GM19351 (cell line): ENCODE results near the gene GYG2.

Experiments
- ATAC-seq: cut with Tn5 transposase; IDR thresholded peaks from one replicate; pipeline ENCODE4 v1.9.1; 2021; ENCODE audit warnings: mild to moderate bottlenecking, moderate library complexity; ENCODE audit not compliant: unreplicated experiment

Gene GYG2

DNA sequence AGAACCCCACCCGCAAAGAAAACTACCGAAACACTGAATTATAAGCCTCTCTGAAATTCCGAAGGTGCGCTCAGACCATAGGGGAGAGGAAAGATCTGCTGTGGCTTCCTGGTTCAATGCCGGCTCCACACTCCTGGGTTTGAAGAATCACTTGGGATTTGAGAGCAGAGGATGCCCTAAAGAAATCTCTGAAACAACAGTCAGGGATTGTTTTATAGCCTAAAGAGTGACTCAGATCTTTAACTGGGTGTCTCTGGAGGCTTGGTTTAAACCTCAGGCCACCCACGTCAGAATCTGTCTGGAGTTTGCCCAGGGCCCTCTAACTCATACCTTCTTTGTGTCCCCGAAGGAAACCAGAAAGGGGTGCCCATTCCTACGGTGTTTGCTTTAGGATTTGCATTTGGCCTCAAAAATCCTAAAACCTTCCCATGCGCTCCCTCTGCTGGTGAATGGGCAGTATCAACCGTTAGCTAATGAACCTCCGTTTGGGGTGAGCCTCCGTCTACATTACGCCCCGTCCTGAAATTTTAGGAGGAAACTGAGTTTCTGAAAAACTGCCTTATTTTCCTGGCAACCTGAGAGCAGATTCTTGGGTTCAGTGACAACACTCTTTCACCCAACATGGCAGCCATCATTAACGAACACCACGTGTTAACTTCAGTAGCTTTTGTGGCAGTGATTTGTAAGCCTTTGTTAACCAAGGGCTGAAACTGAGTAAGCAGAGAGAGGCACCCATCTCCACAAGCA is 16.4 kb upstream of the GYG2 start:
- peak; percentile 87 for ATAC-seq

DNA sequence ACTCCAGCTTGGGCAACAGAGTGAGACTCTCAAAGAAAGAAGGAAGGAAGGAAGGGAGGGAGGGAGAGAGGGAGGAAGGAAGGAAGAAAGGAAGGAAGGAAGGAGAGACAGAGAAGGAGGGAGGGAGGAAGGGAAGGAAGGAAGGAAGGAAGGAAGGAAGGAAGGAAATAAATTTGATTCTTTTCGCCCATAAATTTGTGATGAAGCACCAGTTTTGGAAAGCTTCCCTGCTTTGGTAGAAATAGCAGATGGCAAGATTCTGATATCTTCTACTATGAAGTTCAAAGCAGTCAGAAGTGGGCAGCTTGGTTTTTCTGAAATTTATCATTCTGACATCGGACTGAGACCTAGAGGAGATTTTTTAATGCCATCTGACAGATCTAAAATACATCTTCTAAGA is 11.7 kb upstream of the GYG2 start:
- ATAC-seq, result no peak

DNA sequence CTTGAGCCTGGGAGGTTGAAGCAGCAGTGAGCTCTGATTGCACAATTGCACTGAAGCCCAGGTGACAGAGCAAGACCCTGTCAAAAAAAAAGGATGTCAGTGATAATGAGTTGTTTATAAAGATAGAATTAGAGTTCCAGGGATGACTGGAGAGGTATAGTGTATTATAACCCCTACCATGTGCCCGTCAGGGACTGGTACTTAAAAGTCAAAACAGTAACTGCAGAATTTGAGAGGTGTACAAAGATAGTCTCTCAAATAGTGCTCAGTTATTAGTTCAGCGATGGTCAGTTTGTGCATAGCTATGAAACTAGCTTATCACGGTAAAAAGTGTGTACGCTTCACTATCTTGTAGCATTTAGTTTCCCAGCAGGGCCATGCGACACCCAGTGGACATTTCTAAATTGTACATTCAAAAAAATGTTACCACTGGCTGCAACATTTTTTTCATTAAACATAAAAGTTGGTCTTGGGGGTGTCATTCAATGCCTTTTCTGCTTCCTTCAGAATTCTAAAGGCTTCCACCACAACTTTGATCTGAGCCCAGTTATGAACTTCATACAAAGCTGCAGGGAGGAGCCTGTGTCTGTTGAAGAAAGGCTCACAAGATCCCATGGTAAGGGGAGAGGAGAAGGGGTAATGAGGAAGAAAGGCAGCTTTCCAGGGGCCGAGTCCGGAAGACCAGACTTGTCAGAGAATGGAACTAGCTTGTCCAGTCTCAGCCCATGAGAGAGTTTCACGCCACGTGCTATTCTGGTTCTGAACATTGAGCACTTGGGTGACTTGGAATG is 9.2 kb upstream of the GYG2 start:
- peak; percentile 81 for ATAC-seq

DNA sequence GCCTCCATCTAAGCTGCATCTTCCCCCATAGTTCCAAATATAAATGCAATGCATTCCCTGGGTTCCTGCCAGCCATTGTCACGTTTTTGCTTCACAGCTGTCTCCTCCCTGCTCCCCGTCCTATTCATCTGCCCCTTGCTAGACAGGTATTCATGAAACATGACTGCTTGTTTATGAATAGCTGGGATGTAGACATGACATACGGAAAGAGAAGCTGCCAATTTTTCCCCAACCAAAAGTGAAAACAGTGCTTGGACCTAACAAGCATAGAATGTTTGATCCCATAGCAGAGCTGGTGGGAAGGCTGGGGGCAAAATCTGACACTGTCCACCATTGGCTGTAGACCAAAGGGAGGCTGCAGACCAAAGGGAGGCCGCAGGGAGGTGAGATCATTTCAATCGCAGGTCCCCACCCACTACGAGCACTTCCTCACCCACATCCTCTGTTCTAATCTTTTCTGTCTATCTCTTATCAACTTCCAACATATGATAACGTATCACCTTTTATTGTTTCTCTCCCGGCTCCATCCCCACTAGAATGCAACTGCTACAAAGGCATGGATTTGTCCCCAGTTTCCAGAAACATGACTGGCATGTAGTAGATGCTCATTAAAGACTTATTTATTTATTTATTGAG is 8.5 kb upstream of the GYG2 start:
- no peak for ATAC-seq

DNA sequence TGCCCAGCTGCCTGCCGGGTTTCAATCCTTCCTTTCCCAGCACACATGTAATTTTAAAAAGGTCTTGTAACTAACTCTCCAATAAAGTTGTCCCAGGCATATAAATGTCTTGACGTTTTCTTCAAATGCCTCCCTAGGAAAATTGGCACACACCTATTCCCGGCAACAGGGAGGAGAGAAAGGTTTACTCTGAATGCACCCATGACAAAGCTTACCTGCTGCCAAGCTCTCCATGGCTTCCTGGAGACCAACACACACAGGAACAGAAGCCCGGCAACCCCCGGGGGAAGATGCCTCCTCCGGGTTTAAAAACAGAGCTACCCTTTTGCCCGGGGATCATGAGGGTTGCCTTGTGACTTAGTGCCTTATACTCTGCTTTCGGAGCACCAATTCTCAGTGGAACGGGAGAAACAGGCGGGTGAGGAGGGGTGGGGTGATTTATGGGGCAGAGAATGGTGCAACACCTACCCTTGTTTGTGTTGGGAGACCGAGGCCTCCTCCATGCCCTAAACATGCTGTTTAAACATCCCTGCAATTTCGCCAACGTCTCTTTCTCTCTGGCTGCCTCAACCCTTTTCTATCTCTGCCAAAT is 4.8 kb upstream of the GYG2 start:
- ATAC-seq, result no peak

DNA sequence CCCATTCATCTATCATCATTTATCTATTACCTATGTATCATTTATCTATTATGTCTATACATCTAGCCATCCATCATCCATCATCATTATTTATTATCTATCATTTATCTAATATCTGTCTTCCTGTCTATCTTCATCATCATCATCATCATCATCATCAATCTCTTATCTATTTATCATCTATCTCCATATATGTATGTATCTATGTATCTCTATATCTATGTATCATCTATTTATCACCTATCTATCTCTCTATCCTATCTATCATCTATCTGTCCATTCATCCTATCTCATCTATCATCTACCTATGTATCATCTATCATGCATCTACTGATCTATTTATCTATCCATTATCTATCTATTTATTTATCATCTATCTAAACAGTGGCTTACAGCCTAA is 3.8 kb upstream of the GYG2 start:
- no peak for ATAC-seq

DNA sequence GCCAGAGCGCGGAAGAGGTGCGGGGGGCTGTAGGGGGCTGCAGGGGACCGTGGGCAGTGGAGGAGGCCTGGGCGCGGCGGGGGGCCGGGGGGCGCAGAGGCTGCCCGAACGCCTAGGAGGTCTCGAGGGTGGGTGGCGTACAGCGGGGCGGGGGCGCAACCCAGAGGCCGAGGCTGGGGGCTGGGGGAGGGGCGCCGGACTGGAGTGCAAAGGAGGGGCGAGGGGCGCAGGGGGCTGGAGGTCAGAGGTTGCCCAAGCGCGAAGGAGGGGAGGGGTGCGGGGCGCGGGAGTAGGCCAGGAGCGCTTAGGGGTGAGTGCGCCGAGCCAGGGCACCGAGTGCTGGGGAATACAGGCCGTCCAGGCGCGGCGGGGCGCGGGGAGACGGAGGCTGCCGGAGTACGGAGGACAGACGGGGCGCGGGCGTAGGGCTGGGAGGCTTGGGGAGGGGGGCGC is 255 bp downstream of the GYG2 start:
- no peak for ATAC-seq

DNA sequence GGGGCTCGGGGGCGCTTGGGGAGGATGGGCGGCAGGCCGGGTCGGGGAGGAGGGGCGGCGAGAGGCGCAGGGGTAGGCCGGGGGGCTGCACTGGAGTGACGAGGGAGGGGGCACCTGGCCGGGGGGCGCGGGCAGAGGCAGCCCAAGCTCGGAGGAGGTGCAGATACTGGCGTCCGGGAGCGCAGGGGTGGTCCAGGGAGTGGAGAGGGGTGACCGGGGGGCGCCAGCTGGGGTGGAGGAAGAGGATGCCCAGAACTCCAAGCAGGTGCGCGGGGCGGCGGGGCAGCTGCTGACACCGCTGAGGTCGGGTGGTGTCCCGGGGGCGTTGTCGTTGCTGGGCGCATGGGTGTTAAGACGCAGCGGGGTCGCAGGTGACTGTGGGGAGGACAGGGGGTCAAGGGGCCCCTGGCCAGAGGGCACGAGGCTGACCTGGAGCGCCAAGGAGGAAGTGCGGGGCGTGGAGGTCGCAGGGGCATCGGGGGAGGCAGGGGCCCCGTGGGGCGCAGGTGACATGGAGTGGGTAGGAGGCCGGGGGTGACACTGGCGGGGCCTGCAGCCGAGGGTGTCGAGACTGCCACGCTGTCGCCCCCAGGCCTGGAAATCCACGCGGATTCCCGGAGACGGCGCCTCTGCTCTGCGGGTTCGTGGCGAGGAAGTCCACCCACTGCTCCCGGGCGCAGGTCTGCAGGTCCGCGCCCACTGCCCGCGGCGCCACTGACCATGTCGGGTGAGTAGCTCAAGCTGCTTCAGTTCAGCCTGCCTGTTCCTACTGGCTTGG is 928 bp downstream of the GYG2 start:
- no peak for ATAC-seq

DNA sequence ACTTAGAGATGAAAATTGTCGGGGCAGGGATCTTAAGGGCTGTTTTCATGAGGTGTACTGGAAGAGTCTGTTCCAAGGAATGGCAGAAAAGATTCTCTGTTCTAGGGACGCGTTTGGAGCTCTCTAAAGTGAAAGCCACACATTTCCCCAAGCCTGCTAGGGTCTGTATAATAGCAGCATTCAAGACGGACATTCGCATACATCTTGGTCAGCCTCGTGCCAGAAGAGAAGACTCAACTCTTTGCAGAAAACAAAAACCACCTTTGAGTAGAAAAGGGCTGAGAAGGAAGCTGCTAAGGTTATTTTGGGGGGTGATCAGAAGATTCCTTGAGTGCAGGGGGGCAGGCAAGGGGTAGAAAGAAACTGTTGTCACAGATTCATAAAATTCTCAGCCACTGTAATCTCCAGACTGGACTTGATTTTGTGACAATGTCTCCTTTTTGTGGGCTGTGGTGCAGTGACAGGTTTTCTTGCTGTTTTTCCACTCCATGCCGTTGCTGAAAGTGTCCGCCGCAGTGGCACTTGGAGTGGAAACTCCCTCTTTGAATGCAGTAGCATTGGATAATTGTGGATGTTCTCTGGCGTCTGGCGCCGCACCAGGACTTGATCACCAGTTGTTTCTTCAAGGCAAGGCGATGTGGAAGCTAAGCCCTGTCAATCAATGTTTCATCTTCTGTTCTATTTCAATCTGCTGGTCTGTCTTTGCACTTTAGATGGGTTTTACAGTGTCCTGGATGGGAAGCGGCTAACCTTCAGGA is 2.9 kb downstream of the GYG2 start:
- ATAC-seq, result no peak

DNA sequence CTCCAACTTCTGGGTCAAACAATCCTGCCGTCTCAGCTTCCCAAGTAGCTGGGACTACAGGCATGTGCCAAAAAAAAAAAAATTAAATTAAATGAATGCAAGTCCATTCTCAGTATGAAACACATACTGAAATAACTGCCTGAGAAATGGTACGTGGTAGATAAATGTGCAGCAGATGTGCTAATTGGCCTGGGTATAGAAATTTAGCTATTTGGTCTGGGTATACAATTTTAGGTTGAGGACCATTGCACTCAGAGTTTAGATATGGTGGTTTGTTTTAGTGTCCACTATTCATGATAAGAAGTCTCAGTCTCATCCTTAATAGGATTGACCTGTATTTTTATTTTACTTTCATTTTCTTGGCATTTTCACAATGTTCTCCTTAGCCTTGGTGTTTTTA is 9.2 kb downstream of the GYG2 start:
- no peak for ATAC-seq

DNA sequence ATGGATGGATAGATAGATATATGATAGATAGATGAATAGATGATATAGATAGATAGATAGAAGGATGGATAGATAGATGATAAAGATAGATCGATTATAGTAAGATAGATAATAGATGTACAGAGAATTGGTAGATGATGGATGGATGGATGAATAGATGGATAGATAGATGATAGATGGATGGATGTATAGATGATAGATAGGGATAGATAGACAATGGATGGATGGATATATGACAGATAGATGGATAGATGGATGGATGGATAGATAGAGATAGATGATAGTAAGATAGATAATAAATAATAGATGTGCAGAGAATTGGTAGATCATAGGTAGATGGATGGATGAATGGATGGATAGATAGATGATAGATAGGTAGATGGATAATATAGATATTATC is 12.2 kb downstream of the GYG2 start:
- ATAC-seq, result no peak

DNA sequence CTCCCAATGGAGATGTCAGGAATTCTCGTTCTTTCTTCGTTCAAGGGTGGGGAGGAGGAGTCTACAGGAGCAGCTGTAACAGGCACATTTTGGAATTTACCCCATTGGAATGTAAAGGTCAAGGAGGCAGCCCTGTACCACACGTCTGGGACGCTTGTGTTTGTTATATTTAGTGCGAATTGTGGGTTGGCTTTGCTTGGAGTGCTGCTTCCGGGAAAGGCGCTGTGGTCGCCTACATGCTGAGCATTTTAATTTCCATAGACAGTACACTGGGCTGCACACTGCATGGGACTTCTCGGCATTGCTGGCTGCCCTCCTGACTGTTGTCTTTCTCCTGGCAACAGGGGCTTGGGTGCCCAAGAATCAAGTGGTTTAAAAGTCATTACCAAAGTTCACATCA is 12.8 kb downstream of the GYG2 start:
- no peak for ATAC-seq

DNA sequence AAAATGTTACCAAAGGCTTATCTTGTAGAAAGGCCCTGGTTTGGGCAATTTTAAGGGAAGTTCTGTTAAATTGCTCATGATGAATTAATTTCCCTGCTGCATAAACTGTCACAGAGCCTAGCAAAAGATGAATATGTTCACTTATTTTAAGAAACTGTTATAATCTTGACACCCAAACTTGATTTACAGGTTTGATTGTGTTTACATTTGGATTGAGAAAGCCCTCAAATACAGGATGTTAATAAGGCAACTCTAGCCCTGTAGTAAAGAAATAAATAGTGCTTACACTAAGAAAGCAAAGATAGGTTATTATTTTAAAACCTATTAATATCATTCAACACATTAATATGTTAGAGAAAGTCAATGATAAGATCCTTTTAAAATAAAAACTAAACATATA is 18.3 kb downstream of the GYG2 start:
- ATAC-seq, result no peak

DNA sequence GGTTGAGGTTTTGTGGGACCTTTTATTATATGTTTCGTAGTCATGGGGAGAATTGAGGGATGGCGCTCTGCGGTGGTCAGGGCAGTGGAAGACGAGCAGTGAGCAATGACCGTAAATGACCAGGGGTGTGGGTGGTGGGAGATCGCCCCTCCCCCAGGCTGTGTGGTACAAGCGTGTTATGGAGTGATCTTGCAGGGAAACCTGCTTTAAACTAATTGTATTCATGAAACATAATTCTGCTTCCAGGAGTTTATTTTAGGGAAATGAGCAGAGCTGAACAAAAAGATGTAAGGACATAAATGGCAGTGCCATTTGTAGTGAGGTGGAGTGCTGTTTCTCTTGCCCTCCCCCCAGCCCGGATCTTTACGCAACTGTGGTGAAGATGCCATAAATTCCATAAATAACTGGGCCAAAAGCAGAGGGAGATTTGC is 20.2 kb downstream of the GYG2 start:
- ATAC-seq, result no peak

DNA sequence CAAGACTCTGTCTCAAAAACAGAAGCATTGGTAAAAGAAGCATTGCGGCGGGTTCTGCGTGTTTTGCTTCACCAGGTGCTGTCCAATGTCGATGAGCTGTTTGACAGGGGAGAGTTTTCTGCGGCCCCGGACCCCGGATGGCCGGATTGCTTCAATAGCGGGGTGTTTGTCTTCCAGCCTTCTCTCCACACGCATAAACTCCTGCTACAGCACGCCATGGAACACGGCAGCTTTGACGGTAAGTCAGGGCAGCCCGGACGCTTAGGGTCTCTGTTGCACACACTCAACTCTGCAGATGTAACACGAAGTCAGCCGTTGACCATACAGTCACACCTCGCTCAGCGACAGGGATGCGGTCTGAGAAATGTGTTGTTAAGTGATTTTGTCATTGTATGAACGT is 26.2 kb downstream of the GYG2 start:
- ATAC-seq, result no peak

DNA sequence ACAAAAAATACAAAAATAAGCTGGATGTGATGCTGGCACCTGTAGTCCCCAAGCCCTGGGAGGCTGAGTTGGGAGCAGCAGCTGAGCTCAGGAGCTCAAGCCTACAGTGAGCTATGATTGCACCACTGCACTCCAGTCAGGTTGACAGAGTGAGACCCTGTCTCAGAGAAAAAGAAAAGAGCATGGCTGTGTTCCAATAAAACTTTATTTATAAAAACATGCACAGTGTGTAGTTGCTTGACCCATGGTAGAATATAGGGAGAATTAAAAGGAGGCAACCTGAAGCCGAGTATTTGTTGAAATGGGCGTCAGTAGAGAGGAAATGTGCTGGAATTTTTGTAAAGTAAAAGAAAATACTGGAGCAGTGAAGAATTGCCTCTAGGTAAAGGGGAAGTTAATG is 27.0 kb downstream of the GYG2 start:
- no peak for ATAC-seq

DNA sequence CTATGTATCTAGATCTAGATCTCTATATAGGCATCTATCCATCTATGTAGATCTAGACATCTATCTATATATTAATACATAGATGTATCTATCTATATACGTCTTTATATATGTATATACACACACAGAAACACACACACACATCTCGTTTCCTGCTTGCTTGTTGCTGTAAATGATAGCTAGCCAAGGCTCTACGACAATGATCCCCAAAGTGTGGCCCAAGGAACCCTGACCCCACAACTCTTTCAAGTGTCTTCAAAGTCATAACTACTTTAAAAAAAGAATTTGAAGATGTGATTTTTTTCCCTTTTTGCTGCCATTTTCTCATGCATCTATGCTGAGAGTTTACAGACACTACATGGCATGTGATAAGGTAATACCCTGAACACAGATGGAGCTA is 28.8 kb downstream of the GYG2 start:
- ATAC-seq, result no peak

DNA sequence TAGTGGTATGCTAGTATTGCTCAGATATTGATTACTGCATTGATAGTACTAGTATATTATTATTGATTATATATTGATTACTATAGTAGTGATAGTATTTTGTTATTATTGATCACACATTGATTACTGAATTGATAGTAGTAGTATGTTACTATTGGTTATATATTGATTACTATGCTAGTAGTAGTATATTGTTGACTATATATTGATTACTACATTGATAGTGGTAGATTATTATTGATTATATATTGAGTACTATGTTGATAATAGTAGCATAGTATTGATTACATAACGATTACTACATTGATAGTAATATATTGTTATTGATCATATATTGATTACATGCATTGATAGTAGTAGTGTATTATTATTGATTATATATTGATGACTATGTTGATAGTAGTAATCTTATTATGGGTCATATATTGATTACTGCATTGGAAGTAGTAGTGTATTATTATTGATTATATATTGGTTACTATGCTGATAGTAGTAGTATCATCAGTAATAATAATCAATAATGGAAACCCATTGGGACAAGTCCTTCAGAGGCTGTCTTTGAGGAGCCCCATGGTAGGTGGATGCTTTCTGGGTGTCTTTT is 30.6 kb downstream of the GYG2 start:
- no peak for ATAC-seq

DNA sequence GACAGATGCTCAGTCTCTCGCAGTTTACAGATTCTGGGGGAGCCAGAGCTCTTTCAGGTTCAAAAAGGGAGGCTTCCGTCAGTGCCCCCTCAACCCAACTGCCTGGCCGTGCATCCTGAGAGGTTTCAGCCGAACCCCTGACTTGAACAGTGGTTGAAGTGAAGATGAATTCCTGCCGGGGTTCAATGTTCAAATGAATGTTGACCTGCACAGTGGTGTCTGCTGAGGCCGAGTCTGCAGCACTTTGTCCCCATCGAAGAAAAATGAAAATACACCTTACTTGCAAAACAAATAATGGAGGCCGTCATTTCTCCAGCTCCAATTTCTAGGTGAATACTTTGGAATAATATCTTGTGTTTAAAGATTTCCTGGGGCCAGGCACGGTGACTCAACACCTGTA is 33.7 kb downstream of the GYG2 start:
- no peak for ATAC-seq

DNA sequence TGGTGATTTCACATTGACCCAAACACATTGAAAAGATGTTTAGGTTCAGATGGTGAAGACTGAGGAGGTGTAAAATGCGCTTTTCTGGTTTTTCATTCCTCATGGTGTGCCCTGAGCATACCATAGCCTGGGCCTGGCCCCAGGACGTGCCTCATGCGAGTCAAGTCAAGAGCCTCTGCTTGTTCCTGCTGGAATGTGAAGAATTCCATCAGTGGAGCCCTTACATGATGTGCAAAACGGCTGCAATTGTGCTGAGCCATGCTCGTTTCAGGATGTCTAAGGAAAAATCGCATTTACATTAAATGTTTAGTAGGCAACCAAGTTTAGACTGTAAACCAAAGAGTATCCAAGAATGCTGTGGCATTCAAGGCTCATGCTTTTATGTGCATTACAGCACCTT is 34.9 kb downstream of the GYG2 start:
- no peak for ATAC-seq
